K562 (cell line): ENCODE measurements around the gene TDRD12. TPM values are rescaled to one million over a fixed set of nuclear protein-coding genes. Genes with fewer than 3 reads are reported as not detected.

ENCODE experiments used
- BACH1 ChIP-seq: fragments of 200-800 bp; sonication (Bioruptor generic); IDR thresholded peaks from 2 replicates; pipeline ENCODE4 v1.6.1; 2016; ENCODE audit warnings: missing genetic modification characterization, missing compliant biosample characterization
- CBFA2T3 ChIP-seq: fragments of 450-650 bp; IDR thresholded peaks from 2 replicates; pipeline ENCODE4 v1.6.1; 2017
- CEBPG ChIP-seq, 3 experiments: fragments of 200-800 bp in 1 of 3; sonication (Bioruptor generic) in 1 of 3; sonication (generic) in 1 of 3; formaldehyde crosslinking in 1 of 3; IDR thresholded peaks in 2 of 3; conservative IDR thresholded peaks in 1 of 3; 2 replicates each; pipeline versions ENCODE4 v1.6.1 to v1.8.0; 2016 to 2022; ENCODE audit warnings: missing compliant biosample characterization in 2 of 3, missing genetic modification characterization in 2 of 3, mild to moderate bottlenecking in 1 of 3, missing genetic modification reagents in 1 of 3
- CREB1 ChIP-seq, 2 experiments: sonication (generic) in 1 of 2; formaldehyde crosslinking in 1 of 2; IDR thresholded peaks; 2 replicates each; pipeline versions ENCODE4 v1.6.1 to v1.8.0; 2012 to 2022; ENCODE audit warnings: inconsistent platforms in 1 of 2, mild to moderate bottlenecking in 1 of 2, missing genetic modification reagents in 1 of 2, moderate library complexity in 1 of 2
- E2F3 ChIP-seq: fragments of 250-450 bp; sonication (Bioruptor Pico); IDR thresholded peaks from 2 replicates; pipeline ENCODE4 v1.4.0; 2020; ENCODE audit warnings: mild to moderate bottlenecking
- HDAC2 ChIP-seq: fragments of 450-650 bp; IDR thresholded peaks from 2 replicates; pipeline ENCODE4 v1.6.1; 2016; ENCODE audit warnings: mild to moderate bottlenecking
- NCOA6 ChIP-seq: fragments of 450-650 bp; IDR thresholded peaks from 2 replicates; pipeline ENCODE4 v1.6.1; 2017; ENCODE audit warnings: mild to moderate bottlenecking
- NFYB ChIP-seq: IDR thresholded peaks from 2 replicates; pipeline ENCODE4 v1.6.1; 2011; ENCODE audit warnings: mild to moderate bottlenecking, moderate library complexity; ENCODE audit not compliant: insufficient read length; ENCODE audit errors: extremely low read depth
- PPARD ChIP-seq: fragments of 250-450 bp; sonication (Bioruptor Pico); IDR thresholded peaks from 2 replicates; pipeline ENCODE4 v1.8.0; 2022; ENCODE audit warnings: inconsistent platforms, mild to moderate bottlenecking, moderate library complexity
- SETDB1 ChIP-seq: IDR thresholded peaks from one replicate; pipeline ENCODE4 v1.6.1; 2012; ENCODE audit warnings: low read length, control low read depth, inconsistent platforms
- SMARCB1 ChIP-seq: IDR thresholded peaks from 2 replicates; pipeline ENCODE4 v1.6.1; 2011; ENCODE audit warnings: improper control_type of control experiment, low read depth; ENCODE audit not compliant: insufficient read length
- XRCC3 ChIP-seq: fragments of 450-650 bp; IDR thresholded peaks from 2 replicates; pipeline ENCODE4 v1.6.1; 2017; ENCODE audit warnings: mild to moderate bottlenecking, moderate library complexity
- polyA plus RNA-seq, 8 experiments: library from polyadenylated mRNA; depleted of rRNA in 4 of 8; stranded (reverse) in 5 of 8; unstranded in 3 of 8; fragments of >200 nt; fragmentation: Nextera tagmentation in 2 of 8; fragmentation: Illumina TruSeq in 1 of 8; extraction: Ambion mirVana in 2 of 8; extraction: Trizol in 1 of 8; gene quantifications; 2 replicates each; pipeline versions ENCODE4 v1.2.1 to v1.2.3, GENCODE V29; 2011 to 2014; ENCODE audit warnings: inconsistent platforms in 1 of 8, missing spikeins in 1 of 8
- total RNA-seq, 7 experiments: library from RNA; depleted of rRNA in 6 of 7; stranded (reverse); fragments of >200 nt in 6 of 7; fragmentation: Illumina TruSeq in 2 of 7; extraction: Trizol in 2 of 7; gene quantifications; 2 replicates each; pipeline versions ENCODE4 v1.2.1 to v1.2.3, GENCODE V29; 2011 to 2021; ENCODE audit warnings: low replicate concordance in 1 of 7
- TF ChIP-seq, protein P1 (sequence below): sonication (generic); formaldehyde crosslinking; IDR thresholded peaks from 2 replicates; pipeline ENCODE4 v1.8.0; 2022; ENCODE audit warnings: mild to moderate bottlenecking, missing genetic modification reagents
- TF ChIP-seq, protein P2 (sequence below), 2 experiments: fragments of 450-650 bp; conservative IDR thresholded peaks; 2 replicates each; pipeline ENCODE4 v1.6.1; 2017; ENCODE audit warnings: mild to moderate bottlenecking in 2 of 2, moderate library complexity in 2 of 2
- TF ChIP-seq, protein P3 (sequence below), 2 experiments: fragments of 450-650 bp; formaldehyde crosslinking in 1 of 2; IDR thresholded peaks; 2 replicates each; pipeline versions ENCODE4 v1.4.0 to v1.6.1; 2014 to 2020; ENCODE audit warnings: mild to moderate bottlenecking in 2 of 2, borderline replicate concordance in 1 of 2, low read depth in 1 of 2

The TDRD12 gene
- total and polyA plus RNA-seq, 9 of the 15 experiments (the other 6 are each of a cell fraction or from before 2014, with no cell fraction given) = 0.03 TPM; not detected in 8

DNA sequence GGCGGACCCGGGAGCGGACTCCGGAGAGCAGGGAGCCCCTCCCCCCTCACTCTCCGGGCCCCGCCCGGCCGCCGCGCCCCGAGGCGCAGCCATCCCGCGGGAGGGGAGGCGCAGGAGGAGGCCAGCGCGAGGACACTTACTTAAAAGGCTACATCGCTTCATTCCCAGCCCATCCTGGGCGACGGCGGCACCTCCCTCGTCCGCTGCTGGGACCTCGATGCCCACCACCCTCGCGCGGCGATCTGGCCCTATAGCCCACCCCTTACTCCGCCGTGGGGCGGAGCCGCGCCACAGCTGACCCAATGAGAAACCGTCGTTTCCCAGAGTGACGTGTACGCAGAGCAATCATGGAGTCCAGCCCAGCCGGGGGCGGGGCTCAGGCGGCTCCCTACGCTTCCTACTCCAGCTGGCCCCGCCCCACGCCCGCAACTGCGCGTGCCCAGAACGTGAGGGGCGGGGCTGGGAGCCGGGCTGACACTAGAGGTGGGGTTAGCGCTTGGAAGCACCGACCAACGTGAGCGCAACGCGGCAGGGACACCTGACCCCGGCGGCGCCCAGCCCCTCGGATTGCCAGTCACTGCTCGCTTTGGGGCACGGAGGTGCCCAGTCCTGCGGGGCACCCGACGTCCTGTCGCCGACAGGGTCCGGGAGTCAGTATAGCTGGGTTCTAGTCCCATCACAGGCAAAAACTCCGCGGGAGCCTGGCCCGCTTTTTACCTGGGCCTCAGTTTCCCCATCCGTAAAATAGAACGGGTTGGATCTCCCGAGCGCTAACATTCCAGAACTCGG is 44.4 kb upstream of the TDRD12 start, which contains the start of gene ANKRD27 (continued):
- TF ChIP-seq E2F3 (CRISPR knock-in tag) (no peak), BACH1 (tag) (no peak), SETDB1 (no peak), PPARD (no peak), HDAC2 (0 out of 2 replicates have a peak, but pooled peaks have one; percentile 48), CREB1 (IDR thresholded peaks at IDR 0.05) (0 out of 2 replicates have a peak, but pooled peaks have one; percentile 7), CREB1 (CRISPR knock-in tag; IDR thresholded peaks at IDR 0.05) (peak; percentile 71), NFYB (peak; percentile 85), XRCC3 (no peak), CEBPG (CRISPR knock-in tag; IDR thresholded peaks at IDR 0.05) (no peak), CEBPG (tag; conservative IDR thresholded peaks at IDR 0.05 in 1 of 2, IDR thresholded peaks at IDR 0.05 in 1 of 2) (no peak), CBFA2T3 (no peak), SMARCB1 (no peak), NCOA6 (no peak)
- TF ChIP-seq, protein P1, sequence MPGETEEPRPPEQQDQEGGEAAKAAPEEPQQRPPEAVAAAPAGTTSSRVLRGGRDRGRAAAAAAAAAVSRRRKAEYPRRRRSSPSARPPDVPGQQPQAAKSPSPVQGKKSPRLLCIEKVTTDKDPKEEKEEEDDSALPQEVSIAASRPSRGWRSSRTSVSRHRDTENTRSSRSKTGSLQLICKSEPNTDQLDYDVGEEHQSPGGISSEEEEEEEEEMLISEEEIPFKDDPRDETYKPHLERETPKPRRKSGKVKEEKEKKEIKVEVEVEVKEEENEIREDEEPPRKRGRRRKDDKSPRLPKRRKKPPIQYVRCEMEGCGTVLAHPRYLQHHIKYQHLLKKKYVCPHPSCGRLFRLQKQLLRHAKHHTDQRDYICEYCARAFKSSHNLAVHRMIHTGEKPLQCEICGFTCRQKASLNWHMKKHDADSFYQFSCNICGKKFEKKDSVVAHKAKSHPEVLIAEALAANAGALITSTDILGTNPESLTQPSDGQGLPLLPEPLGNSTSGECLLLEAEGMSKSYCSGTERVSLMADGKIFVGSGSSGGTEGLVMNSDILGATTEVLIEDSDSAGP (CRISPR knock-in tag) = no peak
- TF ChIP-seq, protein P2, sequence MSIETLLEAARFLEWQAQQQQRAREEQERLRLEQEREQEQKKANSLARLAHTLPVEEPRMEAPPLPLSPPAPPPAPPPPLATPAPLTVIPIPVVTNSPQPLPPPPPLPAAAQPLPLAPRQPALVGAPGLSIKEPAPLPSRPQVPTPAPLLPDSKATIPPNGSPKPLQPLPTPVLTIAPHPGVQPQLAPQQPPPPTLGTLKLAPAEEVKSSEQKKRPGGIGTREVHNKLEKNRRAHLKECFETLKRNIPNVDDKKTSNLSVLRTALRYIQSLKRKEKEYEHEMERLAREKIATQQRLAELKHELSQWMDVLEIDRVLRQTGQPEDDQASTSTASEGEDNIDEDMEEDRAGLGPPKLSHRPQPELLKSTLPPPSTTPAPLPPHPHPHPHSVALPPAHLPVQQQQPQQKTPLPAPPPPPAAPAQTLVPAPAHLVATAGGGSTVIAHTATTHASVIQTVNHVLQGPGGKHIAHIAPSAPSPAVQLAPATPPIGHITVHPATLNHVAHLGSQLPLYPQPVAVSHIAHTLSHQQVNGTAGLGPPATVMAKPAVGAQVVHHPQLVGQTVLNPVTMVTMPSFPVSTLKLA (conservative IDR thresholded peaks at IDR 0.05) = peak; percentile 68 to 81; a peak in 3 of 4 replicates
- TF ChIP-seq, protein P3, sequence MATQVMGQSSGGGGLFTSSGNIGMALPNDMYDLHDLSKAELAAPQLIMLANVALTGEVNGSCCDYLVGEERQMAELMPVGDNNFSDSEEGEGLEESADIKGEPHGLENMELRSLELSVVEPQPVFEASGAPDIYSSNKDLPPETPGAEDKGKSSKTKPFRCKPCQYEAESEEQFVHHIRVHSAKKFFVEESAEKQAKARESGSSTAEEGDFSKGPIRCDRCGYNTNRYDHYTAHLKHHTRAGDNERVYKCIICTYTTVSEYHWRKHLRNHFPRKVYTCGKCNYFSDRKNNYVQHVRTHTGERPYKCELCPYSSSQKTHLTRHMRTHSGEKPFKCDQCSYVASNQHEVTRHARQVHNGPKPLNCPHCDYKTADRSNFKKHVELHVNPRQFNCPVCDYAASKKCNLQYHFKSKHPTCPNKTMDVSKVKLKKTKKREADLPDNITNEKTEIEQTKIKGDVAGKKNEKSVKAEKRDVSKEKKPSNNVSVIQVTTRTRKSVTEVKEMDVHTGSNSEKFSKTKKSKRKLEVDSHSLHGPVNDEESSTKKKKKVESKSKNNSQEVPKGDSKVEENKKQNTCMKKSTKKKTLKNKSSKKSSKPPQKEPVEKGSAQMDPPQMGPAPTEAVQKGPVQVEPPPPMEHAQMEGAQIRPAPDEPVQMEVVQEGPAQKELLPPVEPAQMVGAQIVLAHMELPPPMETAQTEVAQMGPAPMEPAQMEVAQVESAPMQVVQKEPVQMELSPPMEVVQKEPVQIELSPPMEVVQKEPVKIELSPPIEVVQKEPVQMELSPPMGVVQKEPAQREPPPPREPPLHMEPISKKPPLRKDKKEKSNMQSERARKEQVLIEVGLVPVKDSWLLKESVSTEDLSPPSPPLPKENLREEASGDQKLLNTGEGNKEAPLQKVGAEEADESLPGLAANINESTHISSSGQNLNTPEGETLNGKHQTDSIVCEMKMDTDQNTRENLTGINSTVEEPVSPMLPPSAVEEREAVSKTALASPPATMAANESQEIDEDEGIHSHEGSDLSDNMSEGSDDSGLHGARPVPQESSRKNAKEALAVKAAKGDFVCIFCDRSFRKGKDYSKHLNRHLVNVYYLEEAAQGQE (IDR thresholded peaks at IDR 0.05; ENCODE audit: borderline replicate concordance) = peak; percentile 18; the same call in 1 of the 2 replicates
- TF ChIP-seq, protein P3 (CRISPR knock-in tag; IDR thresholded peaks at IDR 0.05; ENCODE audit: low read depth) = no peak
